K562 (cell line): Measurements from ENCODE around the gene DGCR6L.
"Not testable (repeated sequence)": the region's sequence is repeated elsewhere in the genome, so short reads cannot be mapped to it uniquely, and the experiment has no call there.

Experiments used
- CTCF ChIP-seq, 3 experiments: IDR thresholded peaks in 2 of 3; conservative IDR thresholded peaks in 1 of 3; 2 replicates each; pipeline ENCODE4 v1.5.1; 2011 to 2012; ENCODE audit warnings: low read length in 3 of 3, mild to moderate bottlenecking in 3 of 3, control low read depth in 2 of 3, improper control_type of control experiment in 1 of 3, inconsistent platforms in 1 of 3, low read depth in 1 of 3, mixed read lengths in 1 of 3, moderate library complexity in 1 of 3; ENCODE audit not compliant: insufficient read depth in 2 of 3
- EZH2 ChIP-seq: IDR thresholded peaks from 2 replicates; pipeline ENCODE4 v1.6.1; 2012; ENCODE audit warnings: low read depth, mild to moderate bottlenecking, inconsistent platforms, low read length, borderline replicate concordance
- MITF ChIP-seq: IDR thresholded peaks from 2 replicates; pipeline ENCODE4 v1.6.1; 2014; ENCODE audit warnings: antibody characterized with exemption
- POLR2A ChIP-seq: fragments of 450-650 bp; conservative IDR thresholded peaks from 2 replicates; pipeline ENCODE4 v1.6.1; 2016
- POLR2AphosphoS5 ChIP-seq: IDR thresholded peaks from 2 replicates; pipeline ENCODE4 v1.6.1; 2011; ENCODE audit warnings: mild to moderate bottlenecking, low read depth, low read length, moderate library complexity; ENCODE audit not compliant: control insufficient read depth, insufficient read depth
- SETDB1 ChIP-seq: IDR thresholded peaks from one replicate; pipeline ENCODE4 v1.6.1; 2012; ENCODE audit warnings: low read length, control low read depth, inconsistent platforms
- ZNF124 ChIP-seq: sonication (generic); formaldehyde crosslinking; IDR thresholded peaks from 2 replicates; pipeline ENCODE4 v1.8.1; 2022; ENCODE audit warnings: missing genetic modification reagents

DNA sequence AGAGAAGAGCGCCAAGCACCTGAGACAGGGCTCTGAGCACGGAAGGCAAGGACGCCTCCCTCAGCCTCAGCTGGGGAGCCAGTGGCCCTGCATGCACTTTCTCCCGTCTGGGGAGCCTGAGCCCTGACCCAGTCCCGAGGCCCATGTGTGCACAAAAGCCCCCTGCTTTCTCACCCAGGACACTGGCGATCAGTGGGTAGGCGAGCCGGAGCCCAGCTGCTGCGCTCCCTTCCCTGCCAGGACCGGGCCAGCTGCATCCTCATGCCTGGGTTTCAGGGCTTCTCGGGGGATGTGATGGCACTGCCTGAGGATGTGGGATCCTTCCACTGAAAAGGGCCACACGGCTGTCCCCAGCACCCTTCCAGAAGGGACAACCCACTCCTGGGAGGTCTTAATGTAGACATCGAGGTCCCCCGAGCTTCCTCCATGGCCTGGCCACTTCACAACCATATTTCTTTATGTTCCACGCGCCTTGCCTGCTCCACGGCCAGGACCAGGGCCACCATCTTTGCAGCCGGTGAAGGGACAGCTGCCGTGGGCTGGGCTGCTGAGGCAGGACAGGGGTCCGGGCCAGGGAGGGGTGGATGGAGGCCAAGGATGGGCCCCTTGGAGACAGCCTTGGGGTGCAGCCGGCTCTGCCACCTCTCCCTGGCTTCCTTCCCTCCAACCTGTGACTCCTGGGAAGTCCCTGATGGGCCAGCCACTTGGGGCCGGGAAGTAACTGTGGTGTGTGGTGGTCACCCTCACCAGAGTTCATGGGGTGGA is 41.0 kb downstream of the DGCR6L start:
- TF ChIP-seq MITF; SETDB1; EZH2; ZNF124 (CRISPR knock-in tag); POLR2A; POLR2AphosphoS5; CTCF (IDR thresholded peaks at IDR 0.05 in 2 of 3, conservative IDR thresholded peaks at IDR 0.05 in 1 of 3; ENCODE audit: insufficient read depth in 2 of 3, low read depth in 1 of 3, low read length in 3 of 3): not testable (repeated sequence)
